MM.1S (cell line): ENCODE results near the gene PLCD4.
A peak's percentile ranks its signal among the peaks of the same experiment; 100 is the strongest.

ENCODE experiments used
- DNase-seq: peaks from one replicate; pipeline ENCODE4 v3.0.0-alpha.2; 2015
- H2AFZ ChIP-seq: fragments of 300-600 bp; sonication (generic); 2 replicates; pipeline ENCODE4 v1.6.0; 2016; ENCODE audit warnings: antibody characterized with exemption, low read length
- H3F3A ChIP-seq: fragments of 300-600 bp; sonication (generic); 2 replicates; pipeline ENCODE4 v1.6.1; 2016; ENCODE audit warnings: mild to moderate bottlenecking, antibody characterized with exemption, low read length, moderate library complexity, mixed read lengths; ENCODE audit not compliant: insufficient read depth
- H3K27ac ChIP-seq: fragments of 300-600 bp; sonication (generic); 2 replicates; pipeline ENCODE4 v1.5.1; 2016; ENCODE audit warnings: mild to moderate bottlenecking, low read length
- H3K27me3 ChIP-seq: fragments of 300-600 bp; sonication (generic); replicated peaks from 2 replicates; pipeline ENCODE4 v1.6.0; 2016; ENCODE audit warnings: low read length; ENCODE audit not compliant: insufficient read depth
- H3K36me3 ChIP-seq: fragments of 300-600 bp; sonication (generic); replicated peaks from 2 replicates; pipeline ENCODE4 v1.6.1; 2016; ENCODE audit warnings: mild to moderate bottlenecking, low read length, mixed read lengths; ENCODE audit not compliant: insufficient read depth
- H3K4me1 ChIP-seq: fragments of 300-600 bp; sonication (generic); 2 replicates; pipeline ENCODE4 v1.6.1; 2016; ENCODE audit warnings: low read length, mixed read lengths
- H3K4me2 ChIP-seq: fragments of 300-600 bp; sonication (generic); 2 replicates; pipeline ENCODE4 v1.6.0; 2016; ENCODE audit warnings: low read depth, low read length
- H3K4me3 ChIP-seq: fragments of 300-600 bp; sonication (generic); 2 replicates; pipeline ENCODE4 v1.5.1; 2016; ENCODE audit warnings: low read length, mixed read lengths
- H3K79me2 ChIP-seq: fragments of 300-600 bp; sonication (generic); 2 replicates; pipeline ENCODE4 v1.6.1; 2016; ENCODE audit warnings: mixed run types, low read length, mixed read lengths
- H3K9ac ChIP-seq: fragments of 300-600 bp; sonication (generic); 2 replicates; pipeline ENCODE4 v1.6.1; 2016; ENCODE audit warnings: low read length, mixed read lengths
- H3K9me2 ChIP-seq: fragments of 300-600 bp; sonication (generic); replicated peaks from 2 replicates; pipeline ENCODE4 v1.6.1; 2016; ENCODE audit warnings: mild to moderate bottlenecking, low read length, mixed read lengths; ENCODE audit not compliant: insufficient read depth
- H3K9me3 ChIP-seq: fragments of 300-600 bp; sonication (generic); replicated peaks from 2 replicates; pipeline ENCODE4 v1.6.1; 2016; ENCODE audit warnings: mild to moderate bottlenecking, low read length, mixed read lengths; ENCODE audit not compliant: insufficient read depth
- H4K20me1 ChIP-seq: fragments of 300-600 bp; sonication (generic); 2 replicates; pipeline ENCODE4 v1.6.1; 2016; ENCODE audit warnings: mild to moderate bottlenecking, low read length, moderate library complexity, mixed read lengths; ENCODE audit not compliant: insufficient read depth
- CTCF ChIP-seq: fragments of 300-600 bp; sonication (generic); IDR thresholded peaks from 2 replicates; pipeline ENCODE4 v1.5.1; 2016; ENCODE audit warnings: antibody characterized with exemption, low read length, mixed read lengths
- EZH2 ChIP-seq: fragments of 300-600 bp; sonication (generic); optimal IDR thresholded peaks from 2 replicates; pipeline ENCODE3; 2017; ENCODE audit warnings: low read depth, mild to moderate bottlenecking, antibody characterized with exemption, low read length, mixed read lengths
- EZH2phosphoT487 ChIP-seq: fragments of 300-600 bp; sonication (generic); IDR thresholded peaks from 2 replicates; pipeline ENCODE4 v1.6.1; 2018; ENCODE audit warnings: antibody characterized with exemption, low read length

The PLCD4 gene

DNA sequence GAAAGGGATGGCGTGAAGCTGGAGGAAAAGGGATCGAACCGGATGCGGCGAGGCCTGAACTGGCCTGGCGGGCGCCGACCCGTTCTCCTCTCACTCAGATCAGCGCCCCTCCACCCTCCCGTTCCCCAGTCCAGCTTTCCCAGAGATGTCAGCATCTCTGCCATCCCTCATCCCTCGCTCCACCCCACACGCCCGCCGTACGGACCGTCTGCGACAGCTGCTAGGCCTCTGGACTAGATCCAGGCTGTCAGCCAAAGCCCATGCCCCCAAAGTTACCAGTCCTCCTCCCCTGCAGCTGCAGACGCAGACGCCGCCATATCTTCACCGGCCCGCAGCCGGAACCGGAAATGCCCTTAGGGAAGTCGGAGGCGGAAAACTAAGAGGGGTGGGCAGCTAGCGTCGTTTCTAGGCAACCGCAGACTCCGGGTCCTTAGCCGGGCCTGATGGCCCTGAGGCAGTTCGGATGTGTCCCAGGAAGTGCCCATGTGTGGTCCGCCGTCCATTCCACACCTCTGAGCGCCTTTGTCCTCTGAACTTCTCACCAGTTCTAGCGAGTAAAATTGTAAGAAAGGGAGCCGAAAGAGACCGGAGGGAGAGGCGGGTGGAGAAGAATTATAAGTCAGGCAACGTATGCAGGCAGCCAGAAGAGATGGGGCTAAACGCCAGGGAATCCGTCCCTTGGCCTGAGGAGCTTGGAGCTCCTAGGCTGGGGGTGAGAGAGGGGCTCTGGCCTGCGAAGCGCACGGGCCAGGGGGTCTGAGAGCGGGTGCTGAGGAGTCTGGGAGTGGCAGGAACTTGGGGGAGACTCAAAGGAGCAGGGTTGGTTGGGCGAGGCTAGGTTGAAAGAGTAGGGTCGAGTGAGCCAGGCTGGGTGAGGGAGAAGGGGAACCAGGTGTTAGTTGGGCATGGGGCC lies 64.2 kb downstream of the PLCD4 start, which contains the start of the genes RNF25 and STK36:
RNF25 (minus strand) TSS at position 349 of the 913 bp plus-strand sequence; CDS start at position 317, 32 bp downstream.
STK36 (plus strand) TSS at position 433 of the 913 bp plus-strand sequence. CDS start 744 bp downstream, outside the sequence.
- no peaks in the 10 kb centered on the region for H3K36me3 ChIP-seq
- H2AFZ ChIP-seq, result peak within 1 kb of the TSS; percentile 73
- H3K9ac ChIP-seq, result peak within 1 kb of the TSS; percentile 72
- H3K9me3 ChIP-seq, result no peaks in the 10 kb centered on the region
- no peaks in the 10 kb centered on the region for H3K9me2 ChIP-seq
- H3K4me1 ChIP-seq, result peaks cover 10% of the 10 kb centered on the region
- no peaks in the 10 kb centered on the region for H3K27me3 ChIP-seq
- H4K20me1 ChIP-seq, result no peaks in the 10 kb centered on the region
- DNase-seq, result peak; percentile 86
- H3K79me2 ChIP-seq, result peaks cover 22% of the 10 kb centered on the region
- H3F3A ChIP-seq, result no peaks in the 10 kb centered on the region
- H3K27ac ChIP-seq, result peak within 1 kb of the TSS; percentile 46; the same call in 1 of the 2 replicates
- peak within 1 kb of the TSS; percentile 75 for H3K4me2 ChIP-seq
- TF ChIP-seq EZH2 (no peak), EZH2phosphoT487 (no peak), CTCF (no peak)
- peak within 1 kb of the TSS; percentile 72 for H3K4me3 ChIP-seq

DNA sequence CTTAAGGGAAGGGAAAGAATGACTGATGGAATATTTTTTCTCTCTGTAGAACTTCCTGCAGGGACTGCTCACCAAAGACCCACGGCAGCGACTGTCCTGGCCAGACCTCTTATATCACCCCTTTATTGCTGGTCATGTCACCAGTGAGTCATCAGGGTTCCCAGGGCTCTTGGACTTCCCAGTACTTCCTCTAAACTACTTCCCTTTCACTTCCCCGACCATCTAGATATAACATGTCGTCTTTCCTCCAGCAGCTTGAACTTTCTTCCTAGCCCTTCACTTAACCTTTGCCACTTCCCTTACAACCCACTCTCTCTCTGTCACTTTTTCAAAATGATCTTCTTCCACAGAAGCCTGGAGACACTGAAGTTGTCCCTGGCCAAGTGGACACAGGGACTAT lies 71.4 kb downstream of the PLCD4 start:
- DNase-seq, result no peak
- Histone ChIP-seq H2AFZ (no peak overlapping the region), H3K4me2 (no peak overlapping the region), H3K79me2 (no peaks in the 10 kb centered on the region), H3K36me3 (no peaks in the 10 kb centered on the region), H3F3A (no peaks in the 10 kb centered on the region), H3K9ac (no peak overlapping the region), H3K4me1 (no peaks in the 10 kb centered on the region), H4K20me1 (no peaks in the 10 kb centered on the region), H3K27me3 (no peaks in the 10 kb centered on the region), H3K9me2 (no peaks in the 10 kb centered on the region), H3K9me3 (no peaks in the 10 kb centered on the region), H3K4me3 (no peak overlapping the region), H3K27ac (no peak overlapping the region)
- TF ChIP-seq EZH2phosphoT487 (no peak), EZH2 (no peak), CTCF (no peak)

GRCh38 chr2:218680061-218680460 lies 72.4 kb downstream of the PLCD4 start:
- Histone ChIP-seq H4K20me1 (no peaks in the 10 kb centered on the region), H3K27me3 (no peaks in the 10 kb centered on the region), H3K4me3 (no peak overlapping the region), H3K4me1 (no peaks in the 10 kb centered on the region), H3K79me2 (no peaks in the 10 kb centered on the region), H3K9me2 (no peaks in the 10 kb centered on the region), H3F3A (no peaks in the 10 kb centered on the region), H3K27ac (no peak overlapping the region), H3K36me3 (no peaks in the 10 kb centered on the region), H3K9ac (no peak overlapping the region), H3K9me3 (no peaks in the 10 kb centered on the region), H2AFZ (no peak overlapping the region), H3K4me2 (no peak overlapping the region)
- no peak for DNase-seq
- TF ChIP-seq EZH2 (no peak), CTCF (no peak), EZH2phosphoT487 (no peak)
